DMS153 (cell line): Measurements from ENCODE around the gene JAZF1.

Experiments used
- DNase-seq: peaks from one replicate; lab custom pipeline; 2025; lab: John Stamatoyannopoulos, UW

The JAZF1 gene

DNA sequence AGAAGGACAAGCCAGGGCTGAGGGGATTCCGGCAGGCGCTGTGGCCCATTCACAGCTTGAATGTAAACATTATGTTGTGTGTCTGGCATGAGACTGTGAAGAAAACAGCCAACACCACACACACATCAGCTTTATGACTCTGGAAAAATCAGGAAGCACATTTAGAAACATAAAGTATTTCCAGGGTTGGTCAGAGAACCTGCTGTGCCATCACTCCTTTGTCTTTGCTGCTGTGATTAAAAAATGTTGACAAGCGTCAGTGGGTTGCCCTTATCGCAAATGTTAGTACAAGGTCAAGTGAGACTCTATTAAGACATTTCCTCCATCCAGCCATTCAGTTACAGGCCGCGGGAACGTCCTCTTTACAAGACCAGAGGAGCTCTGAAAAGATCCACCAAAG is 345.2 kb downstream of the JAZF1 start:
- DNase-seq = no peak

DNA sequence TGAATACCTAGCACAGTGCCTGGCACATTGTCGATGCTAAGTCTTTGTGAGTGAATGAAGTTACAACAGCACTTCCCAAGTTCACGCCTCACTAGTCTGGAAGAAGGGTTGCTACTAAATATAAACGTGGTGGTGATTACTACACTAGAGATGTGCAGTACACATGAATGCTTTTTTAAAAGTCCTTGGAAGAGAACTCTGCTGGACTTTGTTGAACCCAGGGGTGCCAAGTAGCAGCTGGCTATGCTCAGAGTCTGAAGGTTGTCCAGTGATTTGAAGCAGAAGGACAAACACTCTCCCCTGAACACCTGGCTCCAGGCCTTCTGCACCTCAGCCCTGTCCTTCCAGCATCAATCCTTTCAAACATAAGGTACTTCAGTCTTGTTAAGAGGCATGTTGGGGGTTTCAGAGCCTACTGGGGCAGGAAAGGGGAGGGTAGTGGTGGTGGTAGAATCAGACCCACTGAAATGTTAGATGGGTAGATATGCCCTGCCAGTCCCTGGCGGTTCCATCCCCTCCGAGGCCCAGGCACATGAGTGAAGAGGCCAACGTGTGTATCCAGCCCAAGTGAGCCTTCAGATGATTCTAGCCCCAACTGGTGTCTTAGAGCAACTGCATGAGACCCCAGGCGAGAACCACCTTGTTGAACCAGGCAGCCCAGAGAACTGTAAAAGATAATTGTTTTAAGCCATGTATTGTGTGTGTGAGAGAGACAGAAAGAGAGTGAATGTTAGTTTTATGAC is 346.2 kb downstream of the JAZF1 start:
- no peak for DNase-seq

DNA sequence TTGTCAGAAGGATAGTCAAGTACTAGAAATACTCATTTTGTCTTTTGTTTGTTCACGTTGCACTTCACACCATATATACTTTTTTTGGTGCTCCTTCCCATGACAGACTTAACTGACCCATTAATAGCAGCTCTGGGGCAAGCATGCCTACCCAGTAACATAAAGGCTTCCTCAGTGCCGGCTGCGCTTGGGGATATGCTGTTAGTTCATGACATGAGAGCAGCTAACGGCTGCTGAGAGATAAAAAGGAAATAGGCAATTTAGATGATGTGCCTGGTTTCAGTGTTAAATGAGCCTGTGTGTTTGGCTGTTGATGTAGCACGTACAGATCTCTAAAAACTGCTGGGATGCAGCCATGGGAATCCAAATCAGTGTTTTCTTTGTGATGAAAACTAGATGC is 354.2 kb downstream of the JAZF1 start:
- DNase-seq = no peak

DNA sequence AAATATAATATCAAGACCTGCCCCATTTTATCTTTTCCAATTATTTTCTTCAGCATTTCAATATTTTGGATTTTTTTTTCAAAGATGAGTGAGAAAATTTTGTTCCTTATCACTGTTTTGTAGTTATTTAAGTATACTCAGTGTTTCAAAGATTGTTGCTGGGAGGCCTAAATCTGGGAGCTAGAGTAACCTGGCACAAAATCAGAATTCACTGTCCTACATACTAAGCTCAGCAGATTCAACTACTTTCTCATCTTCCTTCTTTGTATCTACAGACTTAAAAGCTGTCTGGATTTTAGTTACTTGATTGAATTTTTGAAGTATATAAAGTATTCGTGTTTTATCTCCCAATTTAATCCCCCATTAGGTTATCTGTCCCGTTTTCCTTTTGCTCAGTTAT is 354.7 kb downstream of the JAZF1 start:
- no peak for DNase-seq

DNA sequence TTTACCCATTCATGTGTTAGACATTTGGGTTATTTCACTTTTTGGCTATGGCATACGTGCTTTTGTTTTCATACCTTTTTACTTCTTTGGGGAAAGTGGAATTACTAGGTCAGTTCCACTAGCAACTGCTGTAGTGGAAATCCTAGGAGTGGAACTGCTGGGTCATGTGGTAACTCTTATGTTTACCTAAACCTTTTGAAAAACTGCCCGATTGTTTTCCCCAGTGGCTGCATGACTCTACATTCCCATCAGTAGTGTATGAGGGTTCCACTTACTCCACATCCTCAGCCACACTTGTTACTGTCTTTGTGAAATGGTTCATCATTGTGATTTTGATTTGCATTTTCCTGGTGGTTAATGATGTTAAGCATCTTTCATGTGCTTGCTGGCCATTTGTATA is 358.4 kb downstream of the JAZF1 start:
- DNase-seq = no peak

DNA sequence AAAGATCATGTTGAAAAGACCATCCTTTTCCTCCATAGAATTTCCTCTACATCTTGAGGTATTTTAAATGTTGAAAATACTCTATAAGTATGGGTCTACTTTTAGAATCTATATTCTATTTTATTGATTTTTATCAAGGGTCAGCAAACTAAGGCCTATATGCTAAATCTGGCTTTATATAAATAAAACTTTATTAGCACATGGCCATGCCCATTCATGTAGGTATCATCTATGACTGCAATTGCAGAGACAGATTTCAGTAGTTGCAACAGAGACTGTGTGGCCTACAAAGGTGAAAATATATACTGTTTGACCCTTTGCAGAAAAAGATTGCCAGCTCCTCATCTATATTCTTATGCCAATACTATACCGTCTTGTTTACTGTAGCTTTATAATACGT is 367.9 kb downstream of the JAZF1 start:
- no peak for DNase-seq

DNA sequence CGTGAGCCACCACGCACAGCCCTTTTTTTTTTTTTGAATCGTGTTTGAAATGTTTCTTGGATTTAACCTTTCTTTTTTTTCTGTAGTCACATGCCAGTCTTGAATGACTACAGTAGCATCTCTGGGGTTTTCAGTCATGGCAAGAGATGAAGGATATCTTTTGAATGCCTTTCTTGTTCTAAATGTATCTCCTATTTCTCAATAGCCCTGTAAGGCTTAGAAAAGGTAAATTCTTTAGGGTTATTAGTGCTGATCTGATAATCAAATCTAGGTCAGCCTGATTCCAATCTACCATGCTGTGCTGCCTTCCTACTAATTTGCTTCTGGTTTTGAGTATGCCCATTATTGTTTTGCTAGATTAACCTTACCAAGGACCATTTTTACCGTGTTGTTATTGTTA is 370.4 kb downstream of the JAZF1 start:
- DNase-seq = no peak

DNA sequence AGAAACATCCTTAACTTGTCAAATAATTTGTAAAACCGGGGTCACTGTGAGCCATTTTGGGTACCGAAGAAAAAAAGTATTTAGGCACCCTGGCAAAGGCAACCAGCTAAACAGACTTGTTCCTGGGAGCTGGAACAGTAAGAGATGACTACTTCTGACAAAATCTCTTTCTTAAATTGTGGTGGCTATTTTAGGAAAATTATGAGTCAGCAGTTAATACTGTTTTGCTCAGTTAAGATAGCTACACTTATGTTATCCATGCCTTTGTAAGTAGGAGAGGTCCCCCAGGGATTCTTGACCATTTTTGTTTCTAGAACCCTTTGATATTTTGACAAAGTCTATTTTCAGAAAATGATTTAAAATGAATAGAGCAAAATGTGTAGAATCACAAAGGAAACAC is 372.0 kb downstream of the JAZF1 start:
- no peak for DNase-seq

DNA sequence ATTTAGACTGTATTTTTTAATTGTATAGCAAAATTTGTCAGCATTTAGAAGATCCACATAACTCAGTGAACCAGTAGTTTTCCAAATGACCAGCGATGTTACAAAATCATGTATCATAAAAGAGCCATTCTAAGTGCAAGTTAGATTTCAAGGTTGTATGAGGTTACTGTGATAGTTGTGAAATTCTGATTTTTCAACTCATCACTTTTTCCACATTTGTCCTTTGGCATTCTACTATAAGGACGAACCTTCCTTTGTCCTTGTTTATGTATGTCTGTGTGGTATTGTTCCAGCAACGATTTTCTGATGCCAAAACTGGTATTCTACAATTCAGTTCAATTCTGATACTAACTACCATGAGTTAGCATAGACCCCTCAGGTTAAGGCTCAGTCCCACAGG is 376.5 kb downstream of the JAZF1 start:
- DNase-seq = no peak

DNA sequence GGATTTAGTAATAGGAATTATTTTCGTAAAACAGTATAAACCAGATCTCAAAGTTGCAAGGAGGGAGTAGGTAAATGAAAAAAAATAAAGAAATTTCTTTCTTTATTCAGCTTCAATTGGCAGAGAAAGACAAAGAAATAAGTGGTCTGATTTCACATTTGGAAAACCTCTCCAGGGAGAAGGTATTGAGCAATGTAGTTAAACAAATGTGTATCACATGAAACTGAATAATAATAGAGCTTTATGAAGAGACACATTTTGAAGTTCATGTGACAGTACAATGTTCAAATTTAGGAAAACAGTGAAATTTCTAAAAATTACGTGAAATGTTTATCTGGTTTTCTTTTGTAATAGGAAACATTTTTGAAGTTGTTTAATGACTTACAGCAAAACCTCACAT is 377.6 kb downstream of the JAZF1 start:
- DNase-seq = no peak

DNA sequence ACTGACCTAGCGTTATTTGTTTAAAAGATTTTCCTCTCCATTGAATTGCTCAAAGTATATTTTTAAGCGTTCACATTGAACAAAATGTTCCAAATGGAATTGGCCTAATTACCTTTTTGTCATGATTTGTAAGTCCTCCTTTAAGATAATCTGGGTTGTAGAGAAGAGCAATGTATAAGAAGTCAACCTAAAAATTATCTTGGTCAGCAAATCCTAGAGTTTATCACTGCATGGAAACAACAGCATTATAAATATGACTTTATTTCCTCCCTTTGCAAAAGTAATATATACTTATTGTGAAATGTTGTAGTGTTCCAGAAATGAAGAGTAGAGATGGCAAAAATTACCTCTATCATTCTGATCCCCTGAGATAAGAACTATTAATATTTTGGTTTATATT is 381.4 kb downstream of the JAZF1 start:
- DNase-seq = no peak

DNA sequence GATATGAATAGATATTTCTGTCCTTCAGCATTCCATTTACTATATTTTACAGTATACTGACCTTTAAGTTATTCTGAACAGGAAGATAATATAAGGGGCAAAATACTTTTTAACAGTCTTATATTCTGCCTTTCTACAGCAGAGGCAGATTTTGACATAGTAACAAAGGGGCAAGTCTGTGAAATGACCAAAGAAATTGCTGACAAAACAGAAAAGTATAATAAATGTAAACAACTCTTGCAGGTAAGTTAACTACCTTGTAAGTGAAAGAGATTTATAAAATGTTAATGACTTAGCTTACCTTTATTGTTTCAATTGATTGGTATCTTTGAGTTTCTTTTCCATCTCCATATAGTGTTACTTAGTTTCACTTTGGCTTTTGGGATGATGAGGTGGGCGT is 384.6 kb downstream of the JAZF1 start:
- no peak for DNase-seq

DNA sequence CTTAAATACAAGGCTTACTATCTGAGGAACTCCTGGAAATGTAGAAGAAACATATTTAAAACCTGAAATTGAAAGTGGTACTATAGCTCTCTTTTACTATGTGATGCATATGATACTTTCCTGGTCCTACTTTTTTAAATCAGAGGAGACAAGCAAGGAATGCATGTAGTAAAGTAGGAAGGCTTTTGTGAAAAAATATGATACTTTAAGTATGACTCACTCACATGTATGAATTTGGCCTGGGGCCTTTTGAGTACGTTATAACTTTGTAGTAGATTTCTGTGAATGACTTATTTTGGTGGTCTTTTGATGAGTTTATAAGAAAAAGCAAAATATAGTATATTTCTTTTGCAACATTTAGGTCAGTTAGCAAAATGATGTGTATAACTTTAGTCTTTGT is 386.8 kb downstream of the JAZF1 start:
- DNase-seq = no peak

DNA sequence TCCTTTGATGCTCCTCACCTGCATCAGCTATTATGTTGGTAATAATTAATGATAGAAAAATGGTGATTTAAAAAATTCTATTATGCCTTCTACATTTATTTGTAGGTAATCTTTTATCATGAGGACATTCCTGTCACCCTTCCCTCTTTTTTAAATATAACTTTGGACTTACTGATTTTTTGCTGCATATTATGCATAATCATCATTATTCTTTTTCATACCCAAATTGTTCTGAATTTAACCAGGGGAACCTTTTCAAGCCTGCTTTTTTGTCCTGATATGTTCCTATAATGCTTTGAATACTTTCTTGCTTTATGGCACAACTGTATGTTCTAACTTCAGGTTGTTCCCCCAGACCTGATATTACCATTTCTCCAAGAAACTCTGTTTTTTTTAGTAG is 392.2 kb downstream of the JAZF1 start:
- DNase-seq = no peak

DNA sequence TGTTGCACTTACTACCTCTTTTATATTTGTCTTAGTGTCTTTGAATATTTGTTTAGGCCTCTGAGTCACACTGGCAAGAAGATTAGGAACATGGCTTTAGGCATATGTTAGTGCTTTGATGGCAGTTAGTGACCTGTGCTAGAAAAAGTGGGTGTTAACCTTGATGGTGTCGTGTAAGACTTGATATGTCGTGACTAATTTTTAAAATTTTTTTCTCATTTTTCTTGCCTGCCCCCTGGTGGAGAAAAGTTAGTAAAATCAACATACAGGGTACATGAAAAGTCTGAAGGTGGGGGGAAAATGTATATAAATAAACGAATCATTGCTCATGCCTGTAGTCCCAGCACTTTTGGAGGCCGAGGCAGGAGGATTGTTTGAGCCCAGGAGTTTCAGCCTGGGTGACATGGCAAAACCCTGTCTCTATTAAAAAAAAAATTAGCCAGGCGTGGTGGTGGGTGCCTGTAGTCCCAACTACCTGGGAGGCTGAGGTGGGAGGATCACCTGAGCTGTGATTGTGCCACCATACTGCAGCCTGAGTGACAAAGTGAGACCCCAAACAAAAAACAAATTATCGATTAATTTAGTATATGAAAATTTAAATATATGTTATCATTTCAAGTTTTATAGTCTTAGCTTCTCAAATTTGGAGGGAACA is 396.1 kb downstream of the JAZF1 start:
- DNase-seq = no peak

DNA sequence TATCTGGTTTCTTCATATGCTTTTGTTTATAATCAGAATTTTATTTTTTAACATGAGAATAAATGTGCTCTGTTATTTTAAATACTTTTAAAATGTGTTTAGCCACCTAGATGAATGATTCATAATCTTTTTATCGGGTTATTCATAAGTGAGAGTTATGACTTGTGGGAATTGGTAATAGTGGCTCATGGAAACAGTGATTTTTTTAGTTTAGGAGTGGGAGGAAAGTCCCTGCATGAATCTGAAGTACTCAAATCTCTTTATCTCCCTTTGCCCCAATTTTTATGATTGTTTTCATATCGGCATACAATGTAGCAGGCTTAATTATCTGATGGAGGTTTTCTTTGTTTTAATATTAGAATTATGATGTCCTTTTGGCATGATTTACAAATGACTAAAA is 397.7 kb downstream of the JAZF1 start:
- DNase-seq = no peak

DNA sequence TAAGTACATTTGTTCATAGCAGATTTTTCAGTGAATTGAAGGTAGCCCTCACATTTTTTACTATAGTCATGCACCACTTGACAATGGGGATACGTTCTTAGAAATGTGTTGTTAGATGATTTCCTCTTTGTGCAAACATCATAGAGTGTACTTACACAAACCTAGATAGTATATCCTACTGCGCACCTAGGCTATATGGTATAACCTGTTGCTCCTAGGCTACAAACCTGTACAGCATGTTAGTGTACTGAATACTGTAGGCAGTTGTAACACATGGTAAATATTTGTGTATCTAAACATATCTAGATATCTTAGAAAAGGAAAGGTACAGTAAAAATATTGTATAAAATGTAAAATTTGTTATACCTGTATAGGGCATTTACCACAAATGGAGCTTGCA is 399.4 kb downstream of the JAZF1 start:
- DNase-seq = no peak
